ENCODE data around the gene TSSC4.

Gene TSSC4

GRCh38 chr11:2404735-2405196, 4.2 kb downstream of the TSSC4 start:
- H3K36me3 ChIP-seq (ENCODE audit: control insufficient read depth, low read length), result peaks cover 32% of the 10 kb centered on the region
- H3K27ac ChIP-seq (ENCODE audit: low read depth, low read length), result no peak overlapping the region
- peaks cover 23% of the 10 kb centered on the region for H3K79me2 ChIP-seq (ENCODE audit: control insufficient read depth, low read length)
- TF ChIP-seq EZH2phosphoT487 (IDR thresholded peaks at IDR 0.05; ENCODE audit: borderline replicate concordance, low read length), result no peak
- TF ChIP-seq CTCF (IDR thresholded peaks at IDR 0.05; ENCODE audit: low read depth, low read length, poor library complexity, severe bottlenecking), result no peak
- no peaks in the 10 kb centered on the region for H3K9me2 ChIP-seq (replicated peaks; ENCODE audit: control insufficient read depth, low read length)
- H3K4me2 ChIP-seq (ENCODE audit: low read length), result no peak overlapping the region
- H3K9me3 ChIP-seq (ENCODE audit: control insufficient read depth, insufficient read depth, low read length), result no peaks in the 10 kb centered on the region
- peaks cover 10% of the 10 kb centered on the region for H3K4me1 ChIP-seq (ENCODE audit: control insufficient read depth, low read length)
- no peaks in the 10 kb centered on the region for H3F3A ChIP-seq (ENCODE audit: control insufficient read depth, insufficient read depth)
- H3K4me3 ChIP-seq (ENCODE audit: low read length), result no peak overlapping the region
- H4K20me1 ChIP-seq (ENCODE audit: control insufficient read depth, insufficient read depth, low read depth, low read length), result no peaks in the 10 kb centered on the region
- no peaks in the 10 kb centered on the region for H3K27me3 ChIP-seq (ENCODE audit: control insufficient read depth, low read length)

- Histone ChIP-seq H4K20me1 (ENCODE audit: control insufficient read depth, insufficient read depth, low read depth, low read length) (no peaks in the 10 kb centered on the region), H3K4me1 (ENCODE audit: control insufficient read depth, low read length) (peaks cover 9% of the 10 kb centered on the region)
Measured at GRCh38 chr11:2406451-2406850, 5.9 kb downstream of the TSSC4 start.

GRCh38 chr11:2406878-2407410, 6.4 kb downstream of the TSSC4 start:
- H3K4me1 ChIP-seq (ENCODE audit: control insufficient read depth, low read length), result peaks cover 4% of the 10 kb centered on the region
- H3K27me3 ChIP-seq (ENCODE audit: control insufficient read depth, low read length), result no peaks in the 10 kb centered on the region
- H3K4me2 ChIP-seq (ENCODE audit: low read length), result no peak overlapping the region
- peaks cover 7% of the 10 kb centered on the region for H3K79me2 ChIP-seq (ENCODE audit: control insufficient read depth, low read length)
- no peak overlapping the region for H3K4me3 ChIP-seq (ENCODE audit: low read length)
- no peaks in the 10 kb centered on the region for H4K20me1 ChIP-seq (ENCODE audit: control insufficient read depth, insufficient read depth, low read depth, low read length)
- H3K9me3 ChIP-seq (ENCODE audit: control insufficient read depth, insufficient read depth, low read length), result no peaks in the 10 kb centered on the region
- peaks cover 22% of the 10 kb centered on the region for H3K36me3 ChIP-seq (ENCODE audit: control insufficient read depth, low read length)
- TF ChIP-seq EZH2phosphoT487 (IDR thresholded peaks at IDR 0.05; ENCODE audit: borderline replicate concordance, low read length) (no peak), CTCF (IDR thresholded peaks at IDR 0.05; ENCODE audit: low read depth, low read length, poor library complexity, severe bottlenecking) (no peak)
- H3K9me2 ChIP-seq (replicated peaks; ENCODE audit: control insufficient read depth, low read length), result no peaks in the 10 kb centered on the region
- no peak overlapping the region for H3K27ac ChIP-seq (ENCODE audit: low read depth, low read length)
- no peaks in the 10 kb centered on the region for H3F3A ChIP-seq (ENCODE audit: control insufficient read depth, insufficient read depth)

More at GRCh38 chr11:2406451-2406850, 5.9 kb downstream of the TSSC4 start:
- Histone ChIP-seq H3K4me2 (ENCODE audit: low read length) (no peak overlapping the region), H3F3A (ENCODE audit: control insufficient read depth, insufficient read depth) (no peaks in the 10 kb centered on the region), H3K36me3 (ENCODE audit: control insufficient read depth, low read length) (peaks cover 24% of the 10 kb centered on the region), H3K27me3 (ENCODE audit: control insufficient read depth, low read length) (no peaks in the 10 kb centered on the region), H3K9me2 (replicated peaks; ENCODE audit: control insufficient read depth, low read length) (no peaks in the 10 kb centered on the region), H3K9me3 (ENCODE audit: control insufficient read depth, insufficient read depth, low read length) (no peaks in the 10 kb centered on the region), H3K79me2 (ENCODE audit: control insufficient read depth, low read length) (peaks cover 12% of the 10 kb centered on the region), H3K4me3 (ENCODE audit: low read length) (no peak overlapping the region), H3K27ac (ENCODE audit: low read depth, low read length) (no peak overlapping the region)
- no peak for TF ChIP-seq EZH2phosphoT487 (IDR thresholded peaks at IDR 0.05; ENCODE audit: borderline replicate concordance, low read length)
- TF ChIP-seq CTCF (IDR thresholded peaks at IDR 0.05; ENCODE audit: low read depth, low read length, poor library complexity, severe bottlenecking), result no peak

All from DOHH2 (cell line).